ENCODE results near the gene NTM.

NTM gene

GRCh38 chr11:131454989-131455388 lies 84.6 kb downstream of the NTM start:
- Histone ChIP-seq H3K27me3 (ENCODE audit: control insufficient read depth, insufficient read depth, low read length) (no peaks in the 10 kb centered on the region), H3K9me3 (replicated peaks; ENCODE audit: low read length) (no peaks in the 10 kb centered on the region), H3K36me3 (ENCODE audit: insufficient read depth, low read length) (no peaks in the 10 kb centered on the region), H3K9ac (ENCODE audit: low read depth, low read length) (no peak overlapping the region), H3K4me2 (ENCODE audit: low read length) (no peak overlapping the region), H3K4me3 (ENCODE audit: low read length) (no peak overlapping the region), H3K4me1 (ENCODE audit: control insufficient read depth, insufficient read depth, low read length) (no peaks in the 10 kb centered on the region)

- no peaks in the 10 kb centered on the region for H3K4me1 ChIP-seq (ENCODE audit: control insufficient read depth, insufficient read depth, low read length)
- H3K4me2 ChIP-seq (ENCODE audit: low read length): no peak overlapping the region
- no peaks in the 10 kb centered on the region for H3K27me3 ChIP-seq (ENCODE audit: control insufficient read depth, insufficient read depth, low read length)
- H3K9me3 ChIP-seq (replicated peaks; ENCODE audit: low read length): no peaks in the 10 kb centered on the region
- H3K9ac ChIP-seq (ENCODE audit: low read depth, low read length): no peak overlapping the region
- H3K4me3 ChIP-seq (ENCODE audit: low read length): no peak overlapping the region
- H3K36me3 ChIP-seq (ENCODE audit: insufficient read depth, low read length): no peaks in the 10 kb centered on the region
Measured at GRCh38 chr11:131455843-131456704, 85.7 kb downstream of the NTM start.

- Histone ChIP-seq H3K9ac (ENCODE audit: low read depth, low read length) (no peak overlapping the region), H3K36me3 (ENCODE audit: insufficient read depth, low read length) (no peaks in the 10 kb centered on the region), H3K27me3 (ENCODE audit: control insufficient read depth, insufficient read depth, low read length) (no peaks in the 10 kb centered on the region), H3K4me1 (ENCODE audit: control insufficient read depth, insufficient read depth, low read length) (no peaks in the 10 kb centered on the region), H3K4me3 (ENCODE audit: low read length) (no peak overlapping the region), H3K9me3 (replicated peaks; ENCODE audit: low read length) (no peaks in the 10 kb centered on the region), H3K4me2 (ENCODE audit: low read length) (no peak overlapping the region)
Measured at GRCh38 chr11:131457163-131457562, 86.7 kb downstream of the NTM start.

GRCh38 chr11:131458421-131458820 lies 88.0 kb downstream of the NTM start:
- no peaks in the 10 kb centered on the region for H3K9me3 ChIP-seq (replicated peaks; ENCODE audit: low read length)
- H3K36me3 ChIP-seq (ENCODE audit: insufficient read depth, low read length): no peaks in the 10 kb centered on the region
- no peak overlapping the region for H3K9ac ChIP-seq (ENCODE audit: low read depth, low read length)
- H3K4me3 ChIP-seq (ENCODE audit: low read length): no peak overlapping the region
- H3K27me3 ChIP-seq (ENCODE audit: control insufficient read depth, insufficient read depth, low read length): no peaks in the 10 kb centered on the region
- no peak overlapping the region for H3K4me2 ChIP-seq (ENCODE audit: low read length)
- no peaks in the 10 kb centered on the region for H3K4me1 ChIP-seq (ENCODE audit: control insufficient read depth, insufficient read depth, low read length)

- Histone ChIP-seq H3K27me3 (ENCODE audit: control insufficient read depth, insufficient read depth, low read length) (no peaks in the 10 kb centered on the region), H3K9me3 (replicated peaks; ENCODE audit: low read length) (no peaks in the 10 kb centered on the region), H3K36me3 (ENCODE audit: insufficient read depth, low read length) (no peaks in the 10 kb centered on the region), H3K4me1 (ENCODE audit: control insufficient read depth, insufficient read depth, low read length) (no peaks in the 10 kb centered on the region), H3K4me2 (ENCODE audit: low read length) (no peak overlapping the region), H3K4me3 (ENCODE audit: low read length) (no peak overlapping the region), H3K9ac (ENCODE audit: low read depth, low read length) (no peak overlapping the region)
Measured at GRCh38 chr11:131460931-131461330, 90.5 kb downstream of the NTM start.

GRCh38 chr11:131462622-131463021 lies 92.2 kb downstream of the NTM start:
- H3K27me3 ChIP-seq (ENCODE audit: control insufficient read depth, insufficient read depth, low read length): no peaks in the 10 kb centered on the region
- H3K4me2 ChIP-seq (ENCODE audit: low read length): no peak overlapping the region
- H3K9me3 ChIP-seq (replicated peaks; ENCODE audit: low read length): no peaks in the 10 kb centered on the region
- H3K4me1 ChIP-seq (ENCODE audit: control insufficient read depth, insufficient read depth, low read length): no peaks in the 10 kb centered on the region
- no peak overlapping the region for H3K9ac ChIP-seq (ENCODE audit: low read depth, low read length)
- H3K4me3 ChIP-seq (ENCODE audit: low read length): no peak overlapping the region
- no peaks in the 10 kb centered on the region for H3K36me3 ChIP-seq (ENCODE audit: insufficient read depth, low read length)

GRCh38 chr11:131463162-131463561 lies 92.7 kb downstream of the NTM start:
- Histone ChIP-seq H3K36me3 (ENCODE audit: insufficient read depth, low read length) (no peaks in the 10 kb centered on the region), H3K9me3 (replicated peaks; ENCODE audit: low read length) (no peaks in the 10 kb centered on the region), H3K27me3 (ENCODE audit: control insufficient read depth, insufficient read depth, low read length) (no peaks in the 10 kb centered on the region)

GRCh38 chr11:131463649-131464425 lies 93.4 kb downstream of the NTM start:
- Histone ChIP-seq H3K4me2 (ENCODE audit: low read length) (no peak overlapping the region), H3K27me3 (ENCODE audit: control insufficient read depth, insufficient read depth, low read length) (no peaks in the 10 kb centered on the region), H3K9ac (ENCODE audit: low read depth, low read length) (no peak overlapping the region), H3K36me3 (ENCODE audit: insufficient read depth, low read length) (no peaks in the 10 kb centered on the region), H3K9me3 (replicated peaks; ENCODE audit: low read length) (no peaks in the 10 kb centered on the region), H3K4me3 (ENCODE audit: low read length) (no peak overlapping the region), H3K4me1 (ENCODE audit: control insufficient read depth, insufficient read depth, low read length) (no peaks in the 10 kb centered on the region)

More at GRCh38 chr11:131463162-131463561, 92.7 kb downstream of the NTM start:
- Histone ChIP-seq H3K4me3 (ENCODE audit: low read length) (no peak overlapping the region), H3K9ac (ENCODE audit: low read depth, low read length) (no peak overlapping the region), H3K4me1 (ENCODE audit: control insufficient read depth, insufficient read depth, low read length) (no peaks in the 10 kb centered on the region), H3K4me2 (ENCODE audit: low read length) (no peak overlapping the region)

GRCh38 chr11:131464461-131464860 lies 94.0 kb downstream of the NTM start:
- Histone ChIP-seq H3K36me3 (ENCODE audit: insufficient read depth, low read length) (no peaks in the 10 kb centered on the region), H3K4me2 (ENCODE audit: low read length) (no peak overlapping the region), H3K4me3 (ENCODE audit: low read length) (no peak overlapping the region), H3K27me3 (ENCODE audit: control insufficient read depth, insufficient read depth, low read length) (no peaks in the 10 kb centered on the region), H3K9me3 (replicated peaks; ENCODE audit: low read length) (no peaks in the 10 kb centered on the region), H3K9ac (ENCODE audit: low read depth, low read length) (no peak overlapping the region), H3K4me1 (ENCODE audit: control insufficient read depth, insufficient read depth, low read length) (no peaks in the 10 kb centered on the region)

GRCh38 chr11:131465039-131465438 lies 94.6 kb downstream of the NTM start:
- H3K4me1 ChIP-seq (ENCODE audit: control insufficient read depth, insufficient read depth, low read length): no peaks in the 10 kb centered on the region
- H3K9ac ChIP-seq (ENCODE audit: low read depth, low read length): no peak overlapping the region
- H3K9me3 ChIP-seq (replicated peaks; ENCODE audit: low read length): no peaks in the 10 kb centered on the region
- H3K27me3 ChIP-seq (ENCODE audit: control insufficient read depth, insufficient read depth, low read length): peaks cover under 1% of the 10 kb centered on the region
- no peaks in the 10 kb centered on the region for H3K36me3 ChIP-seq (ENCODE audit: insufficient read depth, low read length)
- H3K4me3 ChIP-seq (ENCODE audit: low read length): no peak overlapping the region
- no peak overlapping the region for H3K4me2 ChIP-seq (ENCODE audit: low read length)

- Histone ChIP-seq H3K4me2 (ENCODE audit: low read length) (no peak overlapping the region), H3K9me3 (replicated peaks; ENCODE audit: low read length) (no peaks in the 10 kb centered on the region), H3K9ac (ENCODE audit: low read depth, low read length) (no peak overlapping the region), H3K36me3 (ENCODE audit: insufficient read depth, low read length) (no peaks in the 10 kb centered on the region), H3K4me1 (ENCODE audit: control insufficient read depth, insufficient read depth, low read length) (no peaks in the 10 kb centered on the region), H3K4me3 (ENCODE audit: low read length) (no peak overlapping the region), H3K27me3 (ENCODE audit: control insufficient read depth, insufficient read depth, low read length) (peaks cover 8% of the 10 kb centered on the region)
Measured at GRCh38 chr11:131465746-131466145, 95.3 kb downstream of the NTM start.
